GM19239 (cell line): ENCODE data around the gene ZNF438.
"Not testable (repeated sequence)": the region's sequence is repeated elsewhere in the genome, so short reads cannot be mapped to it uniquely, and the experiment has no call there.

Experiments
- DNase-seq: peaks from one replicate; pipeline ENCODE4 v3.0.0; 2011; ENCODE audit warnings: low spot score; ENCODE audit not compliant: insufficient read length
- FAIRE-seq: peaks from 2 replicates; lab custom pipeline; 2011; peaks lifted over from hg19 to GRCh38; lab: Jason Lieb, UNC

Gene ZNF438

GRCh38 chr10:30963992-30964930 lies 67.4 kb downstream of the ZNF438 start:
- DNase-seq: no peak
- FAIRE-seq: no peak

GRCh38 chr10:30962522-30962921 lies 69.1 kb downstream of the ZNF438 start:
- no peak for FAIRE-seq

GRCh38 chr10:30959836-30960210 lies 71.8 kb downstream of the ZNF438 start:
- FAIRE-seq (no peak), DNase-seq (no peak)

More at GRCh38 chr10:30962522-30962921, 69.1 kb downstream of the ZNF438 start:
- DNase-seq: no peak

- not testable (repeated sequence) for FAIRE-seq, DNase-seq
Measured at GRCh38 chr10:30949218-30949617, 82.4 kb downstream of the ZNF438 start.

GRCh38 chr10:30944005-30944404 lies 87.7 kb downstream of the ZNF438 start:
- no peak for FAIRE-seq
- no peak for DNase-seq

- DNase-seq (no peak), FAIRE-seq (no peak)
Measured at GRCh38 chr10:30943451-30943850, 88.2 kb downstream of the ZNF438 start.

- no peak for FAIRE-seq
- no peak for DNase-seq
Measured at GRCh38 chr10:30940256-30940655, 91.4 kb downstream of the ZNF438 start.

GRCh38 chr10:30939643-30940251 lies 91.9 kb downstream of the ZNF438 start:
- no peak for DNase-seq
- FAIRE-seq: no peak

- DNase-seq (no peak), FAIRE-seq (no peak)
Measured at GRCh38 chr10:30935078-30935477, 96.6 kb downstream of the ZNF438 start.

GRCh38 chr10:30931094-30931493 lies 100.6 kb downstream of the ZNF438 start:
- DNase-seq (no peak), FAIRE-seq (peak; percentile 42)

- FAIRE-seq (no peak), DNase-seq (no peak)
Measured at GRCh38 chr10:30929901-30930520, 101.7 kb downstream of the ZNF438 start.

- not testable (repeated sequence) for DNase-seq, FAIRE-seq
Measured at GRCh38 chr10:30929311-30929729, 102.3 kb downstream of the ZNF438 start.

- DNase-seq (no peak), FAIRE-seq (peak; percentile 82)
Measured at GRCh38 chr10:30928742-30929141, 102.9 kb downstream of the ZNF438 start.

GRCh38 chr10:30918651-30919050 lies 113.0 kb downstream of the ZNF438 start:
- peak; percentile 8 for FAIRE-seq
- no peak for DNase-seq

- DNase-seq: no peak
- FAIRE-seq: no peak
Measured at GRCh38 chr10:30917789-30918188, 113.9 kb downstream of the ZNF438 start.

GRCh38 chr10:30917067-30917466 lies 114.6 kb downstream of the ZNF438 start:
- FAIRE-seq (peak; percentile 11), DNase-seq (no peak)

GRCh38 chr10:30915146-30915545 lies 116.5 kb downstream of the ZNF438 start:
- DNase-seq (no peak), FAIRE-seq (no peak)

- FAIRE-seq (no peak), DNase-seq (no peak)
Measured at GRCh38 chr10:30911303-30911863, 120.3 kb downstream of the ZNF438 start.

GRCh38 chr10:30903397-30904138 lies 128.1 kb downstream of the ZNF438 start:
- DNase-seq: no peak
- FAIRE-seq: peak; percentile 8
